Cardiac fibroblast (primary cell): ENCODE data around the gene GPR153.
A peak's percentile ranks its signal among the peaks of the same experiment; 100 is the strongest.

ENCODE experiments used
- DNase-seq, 2 donors: peaks; one replicate each; pipeline versions ENCODE4 v3.0.0 to v3.0.0-alpha.2; 2010; ENCODE audit warnings: low read depth in 2 of 2
- H3K4me3 ChIP-seq, 2 donors: replicated peaks in 1 of 2; 1 replicate in 1 of 2; 2 replicates in 1 of 2; pipeline ENCODE4 v1.5.1; 2011; ENCODE audit warnings: low read depth in 2 of 2, low read length in 2 of 2, mild to moderate bottlenecking in 2 of 2, moderate library complexity in 1 of 2
- TF ChIP-seq, protein P1 (sequence below): IDR thresholded peaks from one replicate; pipeline ENCODE4 v1.5.1; 2011; ENCODE audit warnings: low read depth, mild to moderate bottlenecking, low read length, inconsistent platforms

The GPR153 gene

DNA sequence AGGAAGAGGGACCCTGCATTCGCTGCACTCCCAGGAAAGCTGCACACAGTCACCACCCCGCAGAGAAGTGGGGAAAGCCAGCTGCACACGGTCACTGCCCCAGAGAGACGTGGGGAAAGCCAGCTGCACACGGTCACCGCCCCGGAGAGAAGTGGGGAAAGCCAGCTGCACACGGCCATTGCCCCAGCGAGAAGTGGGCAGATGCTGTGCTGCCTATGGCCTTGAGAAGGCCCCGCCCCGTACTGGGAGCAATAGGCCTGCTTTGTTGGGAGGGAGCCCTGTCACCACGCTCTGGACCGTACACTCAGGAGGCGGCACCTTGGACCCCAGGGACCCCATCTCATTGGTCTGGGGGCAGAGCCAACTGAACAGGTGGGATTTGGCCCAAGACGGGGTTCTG is 4.3 kb upstream of the GPR153 start:
- no peak for DNase-seq
- TF ChIP-seq, protein P1, sequence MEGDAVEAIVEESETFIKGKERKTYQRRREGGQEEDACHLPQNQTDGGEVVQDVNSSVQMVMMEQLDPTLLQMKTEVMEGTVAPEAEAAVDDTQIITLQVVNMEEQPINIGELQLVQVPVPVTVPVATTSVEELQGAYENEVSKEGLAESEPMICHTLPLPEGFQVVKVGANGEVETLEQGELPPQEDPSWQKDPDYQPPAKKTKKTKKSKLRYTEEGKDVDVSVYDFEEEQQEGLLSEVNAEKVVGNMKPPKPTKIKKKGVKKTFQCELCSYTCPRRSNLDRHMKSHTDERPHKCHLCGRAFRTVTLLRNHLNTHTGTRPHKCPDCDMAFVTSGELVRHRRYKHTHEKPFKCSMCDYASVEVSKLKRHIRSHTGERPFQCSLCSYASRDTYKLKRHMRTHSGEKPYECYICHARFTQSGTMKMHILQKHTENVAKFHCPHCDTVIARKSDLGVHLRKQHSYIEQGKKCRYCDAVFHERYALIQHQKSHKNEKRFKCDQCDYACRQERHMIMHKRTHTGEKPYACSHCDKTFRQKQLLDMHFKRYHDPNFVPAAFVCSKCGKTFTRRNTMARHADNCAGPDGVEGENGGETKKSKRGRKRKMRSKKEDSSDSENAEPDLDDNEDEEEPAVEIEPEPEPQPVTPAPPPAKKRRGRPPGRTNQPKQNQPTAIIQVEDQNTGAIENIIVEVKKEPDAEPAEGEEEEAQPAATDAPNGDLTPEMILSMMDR: no peak

DNA sequence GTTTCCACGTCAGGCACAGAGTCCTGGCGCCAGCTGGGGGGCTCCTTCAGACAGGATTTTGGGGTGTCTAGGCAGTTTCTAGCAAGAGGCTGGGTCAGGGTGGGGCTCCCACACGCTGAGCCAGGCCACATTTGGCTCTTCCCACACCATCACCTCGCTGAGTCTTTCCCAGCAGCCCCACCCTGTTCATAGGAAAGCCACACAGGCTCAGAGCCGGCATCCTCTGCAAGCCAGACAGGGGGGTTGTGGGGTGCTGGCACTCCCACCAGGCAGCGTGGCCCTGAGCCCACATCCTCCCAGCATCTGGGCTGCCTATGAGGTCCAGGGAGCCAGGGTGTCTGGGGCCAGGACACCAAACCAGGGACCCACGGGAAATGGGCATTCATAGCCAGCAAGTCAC is 2.8 kb upstream of the GPR153 start:
- TF ChIP-seq, protein P1: no peak
- DNase-seq: no peak
- no peak overlapping the region for H3K4me3 ChIP-seq

More for the DNA sequence above, 4.3 kb upstream of the GPR153 start:
- H3K4me3 ChIP-seq: no peak overlapping the region

DNA sequence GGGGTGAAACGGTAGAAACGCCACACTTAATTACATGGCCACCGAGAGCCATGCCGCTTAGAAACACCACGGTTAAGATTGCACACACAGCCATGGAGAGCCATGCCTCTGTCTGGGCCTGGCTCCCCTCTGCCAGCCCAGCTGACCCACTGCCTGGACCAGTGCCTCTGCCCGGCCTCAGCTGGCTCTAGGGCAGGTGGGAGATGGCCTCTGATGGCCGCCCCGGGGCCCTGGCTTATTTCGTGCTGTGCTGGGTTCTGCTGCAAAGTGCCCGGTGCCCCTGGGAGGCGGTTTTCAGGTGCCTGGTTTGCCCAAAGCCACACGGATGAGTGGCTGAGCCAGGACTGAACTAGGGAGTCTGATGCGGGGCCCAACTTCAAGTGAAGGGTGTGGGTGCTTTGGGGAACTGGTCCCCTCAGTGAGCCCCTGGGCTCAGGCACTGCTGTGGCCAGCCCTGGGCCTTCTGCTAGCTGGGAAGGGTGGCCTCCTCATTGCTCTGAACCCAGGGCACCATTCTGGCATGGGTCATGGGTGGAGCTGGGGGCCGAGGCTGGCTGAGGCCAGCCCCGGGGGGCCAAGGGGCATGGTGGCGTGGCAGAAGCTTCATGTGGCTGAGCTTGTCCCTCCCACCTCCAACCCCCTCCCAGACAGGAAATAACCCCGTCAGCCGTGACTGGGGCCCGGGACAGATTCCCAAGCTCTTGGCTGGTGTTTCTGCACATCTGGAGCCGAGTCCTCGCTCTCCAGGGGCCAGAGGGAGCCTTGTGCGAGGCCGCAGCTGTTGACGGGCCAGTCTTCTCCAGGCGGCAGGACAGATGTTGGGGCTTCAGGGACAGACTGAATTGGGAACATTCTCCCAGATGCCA is 1.9 kb upstream of the GPR153 start:
- peak; percentile 57 to 63 for DNase-seq
- TF ChIP-seq, protein P1: no peak
- no peak overlapping the region for H3K4me3 ChIP-seq

DNA sequence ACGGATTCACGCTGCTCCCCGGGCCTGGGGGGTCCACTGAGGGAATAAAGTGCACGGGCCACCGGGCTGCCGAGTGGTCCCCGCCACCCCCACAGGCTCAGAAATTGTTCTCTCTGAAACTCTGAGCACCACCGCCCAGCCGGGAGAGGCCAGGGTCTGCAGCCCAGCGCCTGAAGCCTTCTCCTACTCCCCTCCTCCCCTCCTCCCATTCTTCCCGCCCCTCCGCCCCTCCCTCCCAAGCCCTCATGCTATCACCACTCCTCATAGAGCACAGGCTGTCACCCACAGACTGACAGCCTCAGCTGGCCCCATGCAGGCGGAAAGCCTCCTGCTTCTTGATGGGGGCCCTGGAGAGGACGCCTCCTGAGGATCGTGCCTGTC is 707 bp upstream of the GPR153 start:
- H3K4me3 ChIP-seq: peak overlapping the region in 1 of 2 donors; percentile 48
- no peak for DNase-seq
- TF ChIP-seq, protein P1: no peak

DNA sequence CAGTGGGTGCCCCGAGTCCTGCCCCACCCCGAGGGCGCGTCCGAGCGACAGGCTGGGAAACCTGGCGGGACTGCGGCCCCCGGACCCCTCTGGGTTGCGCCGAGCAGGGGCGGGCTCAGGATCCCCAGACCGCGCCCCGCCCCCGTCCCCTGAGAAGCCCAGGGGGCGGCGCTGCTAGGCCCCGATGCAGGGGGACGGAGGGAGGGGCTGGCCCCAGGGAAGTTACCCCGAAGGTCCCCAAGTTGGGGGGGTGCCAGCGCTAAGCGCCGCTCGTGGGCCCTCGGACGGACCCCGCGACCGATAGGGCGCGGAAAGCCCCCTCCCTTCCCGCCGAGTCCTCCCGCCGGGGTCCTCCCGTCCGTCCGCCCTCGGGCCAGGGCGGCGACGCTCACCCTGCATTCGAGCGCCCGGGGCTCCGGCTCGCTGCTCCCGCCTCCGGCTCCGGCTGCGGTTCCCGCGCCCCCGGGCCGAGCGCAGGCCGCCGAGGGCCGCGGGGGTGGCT is 414 bp downstream of the GPR153 start:
- TF ChIP-seq, protein P1: no peak
- peak in 1 of 2 donors; percentile 37 for DNase-seq
- H3K4me3 ChIP-seq: peak overlapping the region; percentile 59 to 60

DNA sequence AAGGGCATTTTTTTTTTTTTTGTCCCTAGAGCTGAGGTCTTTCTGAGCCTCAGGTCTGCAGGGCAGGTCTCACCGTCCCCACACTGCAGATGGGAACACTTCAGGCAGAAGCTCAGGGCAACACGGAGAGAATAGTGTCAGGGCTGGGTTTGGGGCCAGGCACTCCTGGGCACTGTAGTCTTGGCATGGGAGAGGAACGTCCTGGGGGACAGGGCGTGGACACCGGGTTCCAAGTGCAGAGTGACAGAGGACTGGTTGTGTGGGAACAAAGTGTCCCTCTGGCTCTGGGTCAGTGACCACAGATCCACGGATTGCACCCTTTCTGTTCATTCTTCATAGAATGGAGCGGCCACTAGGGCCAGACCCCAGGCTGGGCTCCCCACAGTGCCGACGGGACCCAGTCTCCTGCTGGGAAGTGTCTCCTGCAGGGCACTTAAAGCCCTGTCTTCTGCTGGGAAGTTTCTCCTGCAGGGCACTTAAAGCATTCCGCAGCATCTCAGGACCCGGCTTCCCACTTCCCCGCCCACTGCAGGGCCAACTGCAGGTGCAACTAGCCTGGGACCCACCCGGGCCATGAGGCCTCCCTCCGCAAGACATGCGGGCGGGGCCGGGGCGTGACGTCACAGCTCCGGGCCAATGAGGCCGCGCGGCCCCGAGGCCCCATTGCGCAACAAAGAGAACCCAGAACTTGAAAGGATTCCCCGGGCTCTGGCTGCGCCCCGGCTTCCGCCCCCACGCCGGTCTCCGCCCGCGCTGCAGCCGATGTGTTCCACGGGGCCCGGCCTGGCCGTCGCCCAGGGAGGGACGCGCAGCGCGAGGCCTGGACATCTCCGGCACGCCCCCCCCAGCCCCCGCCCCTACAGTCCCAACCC is 1.2 kb downstream of the GPR153 start:
- TF ChIP-seq, protein P1: no peak
- peak; percentile 77 to 87 for DNase-seq
- peak overlapping the region; percentile 59 to 60 for H3K4me3 ChIP-seq
